ENCODE data around the gene ADAMTS20.
"Not testable (repeated sequence)": the region's sequence is repeated elsewhere in the genome, so short reads cannot be mapped to it uniquely, and the experiment has no call there.

ADAMTS20 gene

DNA sequence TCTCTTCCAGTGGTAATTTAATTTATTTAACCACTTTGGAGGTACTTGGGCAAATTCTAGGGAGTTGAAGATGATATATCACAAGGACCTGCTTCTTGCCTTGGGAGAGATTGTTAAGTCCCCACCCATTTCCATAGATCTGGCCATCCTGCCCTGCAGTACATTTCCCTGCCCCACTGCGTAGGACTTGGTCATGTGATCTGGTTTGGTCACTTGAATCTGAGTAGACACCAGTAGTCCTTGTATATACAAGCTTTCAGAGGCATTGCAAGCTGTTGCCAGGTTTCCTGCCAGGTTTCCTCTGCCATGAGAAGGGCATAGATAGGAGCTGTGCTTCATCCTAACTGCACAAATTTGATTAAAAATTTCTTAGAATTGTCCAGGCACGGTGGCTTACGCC lies 200.0 kb downstream of the ADAMTS20 start:
- no peak for DNase-seq

DNA sequence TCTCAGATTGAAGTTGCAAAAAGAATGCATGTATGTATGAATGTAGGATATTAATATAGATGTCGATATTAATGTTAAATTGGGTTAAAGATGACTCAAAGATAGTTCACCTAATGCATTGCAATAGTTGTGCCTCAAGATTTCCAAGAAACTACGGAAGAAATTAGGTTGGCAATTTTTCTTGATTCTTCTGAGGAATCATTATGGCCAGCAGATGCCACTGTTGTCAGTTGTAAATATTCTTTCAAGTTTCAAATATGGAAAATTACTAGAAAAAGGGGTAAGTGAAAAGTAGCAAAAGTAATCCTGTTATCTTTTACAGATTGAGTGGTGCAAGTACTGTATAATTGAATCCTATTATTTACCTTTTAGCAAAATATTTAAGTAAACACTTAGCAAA lies 202.1 kb downstream of the ADAMTS20 start:
- no peak for DNase-seq

DNA sequence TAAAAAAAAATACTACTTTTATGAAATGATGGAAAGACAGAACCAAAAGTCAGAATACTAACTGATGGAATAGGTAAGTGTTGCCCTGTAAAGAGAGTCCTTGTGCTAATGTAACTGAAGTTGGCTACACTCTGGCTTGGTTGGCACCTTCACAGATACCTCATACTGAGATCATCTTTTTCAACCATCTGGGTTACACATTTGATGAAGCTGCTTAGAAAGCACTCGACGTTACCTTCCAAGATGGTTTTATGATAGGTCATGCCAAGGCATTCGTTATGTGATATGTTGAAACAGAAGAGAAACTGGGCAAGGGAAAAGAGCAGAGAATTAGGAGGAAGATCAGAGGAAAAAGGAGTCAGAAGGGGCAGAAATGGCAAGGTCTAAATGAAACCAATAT lies 203.8 kb downstream of the ADAMTS20 start:
- DNase-seq: no peak

DNA sequence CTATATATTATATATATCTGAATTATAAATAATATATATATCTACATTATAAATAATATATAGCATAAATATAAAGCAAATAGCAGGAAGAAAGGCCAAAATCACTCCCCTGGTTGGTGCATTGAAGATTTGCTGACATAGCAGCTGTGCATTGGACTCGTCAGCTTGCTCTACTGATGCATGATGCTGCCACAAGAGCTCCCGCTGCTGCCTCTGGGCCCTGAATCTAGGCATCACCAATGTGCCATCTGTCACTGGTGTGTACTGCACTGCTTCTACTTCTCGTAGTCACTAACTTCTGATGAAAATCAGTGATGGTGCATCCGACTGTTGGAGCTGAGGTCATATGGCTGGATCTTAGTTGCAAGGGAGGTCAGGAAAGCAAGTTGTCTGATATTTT lies 205.0 kb downstream of the ADAMTS20 start:
- no peak for DNase-seq

DNA sequence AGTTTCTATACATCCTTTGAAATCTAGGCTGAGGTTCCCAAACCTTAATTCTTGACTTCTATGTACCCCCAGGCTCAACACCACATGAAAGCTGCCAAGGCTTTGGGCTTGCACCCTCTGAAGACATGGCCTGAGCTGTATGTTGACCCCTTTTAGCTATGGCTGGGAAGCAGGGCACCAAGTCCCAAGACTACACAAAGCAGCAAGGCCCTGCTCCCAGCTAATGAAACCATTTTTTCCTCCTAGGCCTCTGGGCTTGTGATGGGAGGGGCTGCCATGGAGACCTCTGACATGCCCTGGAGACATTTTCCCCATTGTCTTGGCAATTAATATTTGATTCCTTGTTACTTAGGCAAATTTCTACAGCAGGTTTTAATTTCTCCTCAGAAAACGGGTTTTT lies 207.0 kb downstream of the ADAMTS20 start:
- DNase-seq: no peak

DNA sequence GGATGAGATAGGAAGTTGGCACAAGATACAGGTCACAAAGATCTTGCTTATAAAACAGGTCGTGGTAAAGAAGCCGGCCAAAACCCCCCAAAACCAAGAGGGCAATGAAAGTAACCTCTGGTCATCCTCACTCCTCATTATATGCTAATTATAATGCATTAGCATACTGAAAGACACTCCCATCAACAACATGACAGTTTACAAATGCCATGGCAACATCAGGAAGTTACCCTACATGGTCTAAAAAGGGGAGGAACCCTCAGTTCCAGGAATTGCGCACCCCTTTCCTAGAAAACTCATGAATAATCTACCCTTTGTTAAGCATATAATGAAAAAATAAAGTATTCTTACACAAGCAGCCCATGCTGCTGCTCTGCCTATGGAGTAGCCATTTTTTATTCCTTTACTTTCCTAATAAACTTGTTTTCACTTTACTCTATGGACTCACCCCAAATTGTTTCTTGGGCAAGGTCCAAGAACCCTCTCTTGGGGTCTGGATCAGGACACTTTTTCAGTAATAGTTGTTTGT lies 210.2 kb downstream of the ADAMTS20 start:
- not testable (repeated sequence) for DNase-seq

DNA sequence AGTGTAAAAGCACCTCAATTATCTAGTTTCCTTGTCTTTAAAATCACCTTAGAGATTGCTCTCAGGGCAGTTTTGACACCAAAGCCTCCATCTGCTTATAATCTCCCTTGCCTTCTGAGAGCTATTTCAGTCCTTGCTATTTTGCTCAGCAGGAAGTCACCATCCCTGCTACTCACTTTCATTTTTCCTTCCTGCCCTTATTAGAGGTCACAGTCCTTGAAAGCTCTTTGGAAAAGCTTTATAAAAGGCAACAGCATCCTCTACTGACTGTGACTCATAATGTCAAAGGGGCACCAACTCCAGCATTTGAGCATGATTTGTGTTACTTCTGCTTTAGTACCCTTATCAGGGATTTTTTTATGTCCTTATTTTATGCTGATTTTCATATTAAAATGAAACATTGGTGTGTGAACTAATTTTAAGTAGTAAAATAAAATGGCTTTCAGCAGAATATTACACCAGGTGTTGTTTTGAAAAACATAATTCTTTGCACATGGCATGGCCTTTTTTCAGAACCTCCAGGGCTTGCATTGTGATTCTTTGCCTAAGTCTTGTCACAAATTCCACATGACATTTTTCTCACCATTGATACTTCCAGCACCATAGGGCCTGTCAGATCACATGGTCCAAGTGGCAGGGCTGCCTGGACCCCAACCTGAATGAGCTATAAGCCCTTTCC lies 213.0 kb downstream of the ADAMTS20 start:
- DNase-seq: no peak

DNA sequence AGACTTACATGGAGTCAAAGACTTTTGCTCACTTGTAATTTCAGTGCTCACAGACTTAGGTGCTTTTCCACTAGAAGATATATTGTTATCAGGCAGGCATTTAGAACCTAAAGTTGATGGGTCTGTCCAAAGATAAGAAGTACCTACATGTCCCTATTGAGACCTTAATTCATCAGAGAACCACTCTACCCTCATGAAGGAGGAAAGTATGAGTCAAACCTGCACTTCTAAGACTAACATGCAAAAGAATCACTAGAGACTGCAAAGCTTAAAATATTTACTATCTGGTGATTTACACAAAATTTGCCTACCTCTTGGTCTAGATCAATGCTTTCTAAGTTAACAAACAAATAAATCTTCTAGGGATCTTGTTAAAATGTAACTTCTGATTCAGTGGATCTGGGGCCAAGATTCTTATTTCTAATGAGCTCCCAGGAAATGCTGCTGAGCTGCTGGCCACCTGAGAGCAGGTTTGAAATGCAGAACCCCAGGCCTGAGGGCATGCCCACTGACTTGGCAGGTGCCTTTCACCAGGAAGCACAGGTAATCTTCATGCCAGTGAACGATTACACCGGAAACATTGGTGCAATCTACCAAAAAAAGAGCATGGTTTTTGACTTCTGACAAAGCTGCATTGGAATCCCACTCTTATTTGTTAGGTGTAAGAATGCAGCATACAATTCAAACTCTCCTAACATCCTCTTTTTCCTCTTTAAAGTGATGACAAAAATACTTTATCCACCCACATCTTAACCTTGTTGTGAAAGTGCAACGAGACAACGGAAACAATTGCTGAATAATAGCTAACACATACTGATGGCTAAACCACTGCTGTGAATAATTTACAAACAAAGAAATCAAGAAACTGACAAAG lies 214.2 kb downstream of the ADAMTS20 start:
- DNase-seq: no peak

DNA sequence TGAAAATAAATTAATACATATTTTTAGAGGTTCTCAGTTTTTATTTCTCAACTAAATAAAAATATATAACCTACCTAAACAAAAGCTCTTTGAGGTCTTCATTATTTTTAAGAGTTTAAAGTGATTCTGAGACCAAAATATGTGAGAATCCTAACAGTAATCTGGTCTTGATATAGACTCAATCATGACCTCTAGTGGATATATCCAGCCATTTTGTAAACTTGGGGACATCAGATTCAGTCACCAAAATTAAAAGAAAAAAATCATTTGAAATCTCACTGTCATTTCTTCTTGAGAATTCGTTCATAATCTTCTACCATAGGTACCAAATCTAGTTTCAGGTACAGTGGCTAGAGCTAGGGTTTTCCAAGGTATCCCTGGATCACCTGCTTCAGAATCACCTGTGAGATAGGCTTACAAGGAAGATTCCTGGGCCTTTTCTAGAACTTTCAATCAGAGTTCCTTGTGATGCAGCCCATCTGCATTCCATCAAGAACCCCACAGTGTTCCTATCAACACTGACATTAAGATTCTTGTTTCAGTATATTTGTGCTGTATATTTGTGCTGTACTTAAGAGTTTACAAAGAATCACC lies 214.9 kb downstream of the ADAMTS20 start:
- no peak for DNase-seq

DNA sequence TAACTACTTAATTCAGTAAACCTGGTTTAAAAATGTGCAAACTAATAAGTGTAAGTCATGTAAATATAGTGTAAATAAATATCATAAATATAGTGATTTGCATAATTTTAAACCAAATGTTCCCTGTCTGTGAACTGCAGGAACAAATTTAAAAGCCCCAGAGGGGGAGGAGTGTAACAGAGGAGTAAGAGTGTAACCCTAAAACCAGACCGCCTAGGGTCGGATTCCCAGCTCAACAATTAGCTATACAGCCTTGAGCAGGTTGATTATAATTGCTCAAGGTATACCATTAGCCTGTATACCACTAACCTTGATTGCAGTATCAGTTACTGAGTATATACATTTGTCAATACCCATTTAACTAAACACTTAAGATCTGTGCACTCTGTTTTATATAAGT lies 218.4 kb downstream of the ADAMTS20 start:
- DNase-seq: no peak

DNA sequence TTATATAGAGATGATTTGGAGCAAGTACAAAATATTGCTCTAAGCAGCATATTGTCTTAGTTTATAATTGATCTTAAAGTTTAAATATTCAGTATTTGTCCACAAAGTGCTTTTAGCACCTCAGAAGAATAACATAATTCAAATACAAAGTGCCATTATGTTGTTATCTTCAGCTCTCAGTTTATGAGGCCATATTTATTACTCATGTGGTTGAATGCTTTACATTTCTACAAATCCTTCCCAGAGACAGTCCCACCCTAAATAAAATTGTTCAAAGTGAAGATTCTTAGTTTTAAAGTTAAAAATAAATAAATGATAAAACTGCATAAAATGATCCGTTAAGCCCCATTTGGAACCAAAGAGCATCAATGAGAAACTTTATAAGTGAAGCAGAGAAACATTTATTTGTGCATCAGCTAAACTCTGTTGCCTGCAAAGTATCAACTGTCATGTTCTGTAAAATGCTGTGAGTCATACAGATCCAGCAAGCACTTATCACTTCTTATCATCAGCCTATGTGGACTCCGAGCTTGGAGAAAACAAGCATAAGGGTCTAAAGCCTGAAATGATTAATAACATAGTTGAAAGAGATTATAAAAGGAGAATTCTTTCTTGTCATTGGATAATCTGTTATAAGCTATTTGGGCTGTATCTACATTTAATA lies 218.9 kb downstream of the ADAMTS20 start:
- DNase-seq: no peak

DNA sequence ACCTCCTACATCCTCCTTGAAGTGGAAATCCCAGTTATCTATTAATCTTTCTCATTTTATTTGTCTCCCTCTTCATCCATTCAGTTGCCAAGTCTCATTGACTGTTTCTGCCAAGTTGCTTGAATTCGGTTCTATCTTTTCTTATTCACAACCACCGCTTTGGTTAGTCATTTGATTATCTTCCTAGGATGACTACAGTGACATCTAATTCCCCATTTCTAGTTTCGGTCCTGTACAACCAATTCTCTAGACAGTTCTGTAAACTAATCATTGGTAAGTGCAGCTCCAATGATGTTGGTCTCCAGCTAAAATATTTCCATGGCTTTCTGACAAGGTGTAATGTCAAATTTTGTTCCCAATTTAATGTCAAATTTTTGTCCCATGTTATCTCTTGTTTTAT lies 220.1 kb downstream of the ADAMTS20 start:
- DNase-seq: no peak

DNA sequence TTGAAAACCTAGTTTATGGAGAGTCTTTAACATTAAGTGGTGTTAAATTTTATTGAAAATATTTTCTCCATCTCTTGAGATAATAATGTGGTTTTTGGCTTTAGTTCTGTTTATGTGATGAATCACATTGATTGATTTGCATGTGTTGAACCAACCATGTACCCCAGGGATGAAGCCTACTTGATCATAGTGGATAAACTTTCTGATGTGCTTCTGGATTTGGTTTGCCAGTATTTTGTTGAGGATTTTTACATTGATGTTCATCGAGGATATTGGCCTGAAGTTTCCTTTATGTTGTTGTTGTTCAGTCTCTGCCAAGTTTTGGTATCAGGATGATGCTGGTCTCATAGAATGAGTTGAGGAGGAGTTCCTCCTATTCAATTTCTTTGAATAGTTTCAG lies 222.6 kb downstream of the ADAMTS20 start:
- no peak for DNase-seq

DNA sequence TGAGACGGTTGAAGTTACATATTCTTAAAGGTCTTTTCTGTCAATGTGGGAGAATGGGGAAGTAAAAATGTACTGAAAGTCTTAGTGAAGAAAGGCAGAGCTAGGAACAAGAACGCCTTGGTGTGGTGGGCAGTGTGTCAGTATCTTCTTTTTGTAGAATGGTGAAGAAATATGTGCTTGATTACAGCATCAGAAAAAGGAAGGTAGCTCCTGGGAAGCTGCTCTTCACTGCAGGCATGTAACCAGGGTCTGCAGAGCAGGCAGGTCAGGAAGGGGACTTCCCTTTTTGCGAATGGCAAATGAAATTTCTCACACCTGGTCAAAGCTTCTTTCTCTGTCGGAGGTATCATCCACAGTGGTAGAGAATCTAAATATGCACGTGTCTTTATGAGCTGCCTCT lies 226.2 kb downstream of the ADAMTS20 start:
- DNase-seq: no peak

DNA sequence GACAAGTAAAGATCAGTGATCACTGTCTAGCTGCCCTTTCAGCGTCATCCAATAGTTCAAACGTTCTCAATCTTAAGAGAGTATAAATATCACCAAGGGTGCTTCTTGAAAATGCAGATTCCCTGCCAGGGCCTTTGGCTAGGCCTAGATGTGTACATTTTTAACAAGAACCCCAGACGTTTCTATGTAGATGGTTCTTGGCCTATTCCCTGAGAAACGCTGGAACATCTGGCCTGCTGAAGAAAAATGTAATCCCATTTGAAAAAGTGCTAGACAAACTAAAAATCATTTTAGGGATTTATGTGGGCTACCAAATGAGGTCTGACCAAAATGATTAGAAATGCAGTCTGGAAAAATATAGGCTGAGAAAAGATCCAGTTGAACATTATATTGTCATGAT lies 231.7 kb downstream of the ADAMTS20 start:
- no peak for DNase-seq

DNA sequence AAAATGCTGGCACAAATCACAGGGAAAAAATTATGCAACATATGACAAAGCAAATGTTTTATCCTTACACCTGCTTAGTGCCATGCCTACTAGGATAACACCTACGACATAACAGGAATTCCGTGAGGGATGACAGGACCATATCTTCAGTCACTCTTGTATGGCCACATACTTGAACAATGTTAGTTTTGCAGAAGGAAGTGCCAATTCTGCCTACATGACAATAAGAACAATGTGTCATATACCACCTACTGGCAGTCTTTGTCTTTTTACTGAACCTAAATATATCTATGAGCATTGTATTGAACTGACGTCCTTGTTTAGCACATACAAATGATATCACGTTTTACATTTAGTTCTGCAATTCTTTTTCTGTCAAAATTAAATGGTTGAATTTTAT lies 234.0 kb downstream of the ADAMTS20 start:
- no peak for DNase-seq

DNA sequence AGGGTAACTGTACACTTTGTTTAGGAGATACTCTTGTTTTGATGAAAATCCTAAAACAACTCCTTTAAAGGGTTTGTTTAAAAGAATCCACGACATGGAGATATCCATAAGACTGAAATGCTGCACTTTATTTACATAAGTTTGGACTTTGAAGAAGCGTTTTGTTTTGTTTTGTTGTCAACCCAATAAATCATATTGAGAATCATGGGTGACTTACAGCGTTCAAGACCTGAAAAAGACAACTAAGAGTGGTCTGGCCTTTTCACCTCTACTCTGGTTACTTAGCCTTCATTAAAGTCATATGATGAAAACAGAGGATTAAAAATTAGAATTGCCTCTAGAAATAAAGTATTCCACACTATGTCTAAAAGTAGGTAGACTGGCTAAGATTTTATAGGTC lies 234.8 kb downstream of the ADAMTS20 start:
- no peak for DNase-seq

DNA sequence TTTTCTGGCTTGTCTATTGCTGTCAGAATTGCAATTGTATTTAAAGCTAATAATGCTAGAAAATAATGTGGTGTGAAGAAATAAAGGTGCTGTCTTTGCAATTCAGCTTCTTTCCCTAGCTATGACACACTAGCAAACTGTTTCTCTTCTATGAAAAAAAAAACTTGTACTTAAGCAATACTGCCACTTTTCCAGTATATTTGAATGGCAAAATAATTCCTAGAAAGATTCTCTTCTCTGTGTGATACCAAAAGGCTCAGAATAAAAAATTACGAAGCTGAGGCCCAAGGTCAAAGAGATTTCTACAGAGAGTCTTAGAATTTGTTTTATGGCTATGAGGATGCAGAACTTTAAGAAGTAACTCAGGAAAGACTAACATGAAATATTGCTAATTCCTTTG lies 235.5 kb downstream of the ADAMTS20 start:
- DNase-seq: no peak

DNA sequence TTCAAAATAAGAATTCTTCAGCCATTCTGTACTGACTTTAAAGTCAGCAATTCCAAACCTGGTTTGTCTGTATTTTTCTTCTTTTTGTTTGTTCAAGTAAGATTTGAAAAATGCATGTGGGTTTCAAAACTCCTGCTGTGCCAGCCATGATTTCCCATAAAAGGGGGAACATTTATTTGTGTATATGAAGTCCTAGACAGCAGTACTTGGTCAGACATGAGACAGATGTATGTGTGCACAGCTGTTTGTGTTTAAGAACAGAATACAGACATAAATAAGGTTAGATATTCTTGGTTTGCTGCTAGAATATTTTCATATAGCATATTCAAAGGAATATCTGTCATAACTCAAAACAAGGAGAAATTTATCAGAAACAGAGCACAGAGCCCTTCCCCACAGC lies 236.0 kb downstream of the ADAMTS20 start:
- no peak for DNase-seq

DNA sequence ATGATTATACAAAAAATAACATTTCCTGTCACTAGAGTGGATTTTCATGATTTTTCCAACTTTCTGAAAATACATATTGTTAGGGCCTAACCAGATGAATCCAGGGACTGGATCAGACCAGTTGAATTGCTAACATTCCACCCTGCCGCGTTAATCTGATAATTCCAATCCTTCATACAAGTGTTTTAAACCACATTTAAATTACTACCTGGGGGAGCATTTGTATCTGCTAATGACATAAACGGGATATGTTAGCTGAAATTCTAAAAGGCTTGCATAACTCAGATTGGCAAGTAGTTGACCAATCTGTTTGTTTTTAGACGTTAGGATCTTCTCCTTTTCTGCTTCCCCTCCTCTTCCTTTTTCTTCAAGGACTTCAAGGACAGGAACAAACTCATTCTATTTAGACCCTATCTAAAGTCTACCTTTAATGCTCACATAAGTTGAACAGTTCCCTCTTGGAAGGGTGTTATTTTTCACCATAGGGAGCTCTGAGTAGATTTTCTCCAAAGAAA lies 239.0 kb downstream of the ADAMTS20 start:
- no peak for DNase-seq

DNA sequence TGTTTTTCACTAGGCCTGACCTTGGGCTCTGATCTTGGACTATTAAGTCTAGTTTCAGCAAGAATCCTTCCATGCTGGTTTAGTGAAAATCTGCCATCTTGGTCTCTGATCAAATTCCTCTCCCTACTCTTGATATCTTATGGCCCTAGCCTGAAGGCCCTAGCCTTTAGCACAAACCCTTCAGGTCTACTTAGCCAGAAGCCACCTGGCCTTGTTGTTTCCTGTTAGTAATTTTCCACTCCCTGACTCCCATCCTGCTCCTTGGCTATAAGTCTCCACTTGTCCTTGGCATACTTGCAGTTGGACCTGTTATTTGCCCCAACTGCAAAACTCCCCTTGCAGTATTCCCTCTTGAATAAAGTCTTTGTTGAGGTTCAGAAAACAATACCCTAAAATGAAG lies 241.4 kb downstream of the ADAMTS20 start:
- no peak for DNase-seq

DNA sequence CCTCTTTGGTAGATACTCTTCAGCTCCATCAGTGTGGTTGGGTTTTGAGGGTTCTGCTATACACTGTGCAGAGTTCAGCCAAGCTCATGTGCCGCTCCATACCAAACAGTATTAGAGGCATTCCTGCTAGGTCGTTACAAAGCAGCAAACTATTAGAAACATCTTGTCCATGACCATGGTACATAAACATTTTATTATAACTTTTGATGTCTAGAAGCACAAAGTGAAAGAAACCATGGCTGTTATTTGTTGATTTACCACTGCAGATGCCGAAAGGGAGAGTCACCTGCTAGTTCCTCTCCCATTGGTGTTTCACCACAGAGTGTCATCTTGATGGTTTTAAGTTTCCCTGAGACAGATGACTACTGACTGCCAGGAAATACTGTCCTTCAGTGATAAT lies 242.0 kb downstream of the ADAMTS20 start:
- no peak for DNase-seq

DNA sequence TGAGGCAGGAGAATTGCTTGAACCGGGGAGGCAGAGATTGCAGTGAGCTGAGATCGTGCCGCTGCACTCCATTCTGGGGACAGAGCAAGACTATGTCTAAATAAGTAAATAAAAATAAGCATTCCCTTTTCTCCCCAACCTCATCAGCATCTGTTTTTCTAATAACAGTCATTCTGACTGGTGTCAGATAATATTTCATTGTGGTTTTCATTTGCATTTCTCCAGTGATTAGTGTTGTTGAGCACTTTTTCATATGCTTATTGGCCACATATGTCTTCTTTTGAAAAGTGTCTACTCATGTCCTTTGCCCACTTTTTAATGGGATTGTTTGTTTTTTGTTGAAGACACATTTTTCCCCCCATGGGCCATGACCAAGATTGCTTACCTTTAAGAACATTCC lies 243.2 kb downstream of the ADAMTS20 start:
- no peak for DNase-seq
